ENCODE data around the gene TSPAN5.

TSPAN5 gene

GRCh38 chr4:98611677-98612317, 46.6 kb downstream of the TSPAN5 start:
- peaks cover 21% of the 10 kb centered on the region for H3K4me1 ChIP-seq (ENCODE audit: insufficient read depth, low read length, poor library complexity, severe bottlenecking)
- H3K4me3 ChIP-seq (ENCODE audit: low read length, poor library complexity, severe bottlenecking): no peak overlapping the region
- no peaks in the 10 kb centered on the region for H3K9me2 ChIP-seq (replicated peaks; ENCODE audit: low read depth, low read length)
- peak overlapping the region; percentile 17 for H3K9ac ChIP-seq (ENCODE audit: low read depth, low read length, poor library complexity, severe bottlenecking)
- peak overlapping the region; percentile 40 for H3K4me2 ChIP-seq (ENCODE audit: low read depth, low read length, poor library complexity, severe bottlenecking)
- no peaks in the 10 kb centered on the region for H4K20me1 ChIP-seq (ENCODE audit: insufficient read depth, low read length, poor library complexity, severe bottlenecking)
- no peaks in the 10 kb centered on the region for H3K27me3 ChIP-seq (ENCODE audit: insufficient read depth, low read length, poor library complexity, severe bottlenecking)
- no peaks in the 10 kb centered on the region for H3F3A ChIP-seq (ENCODE audit: low read depth)
- H2AFZ ChIP-seq (ENCODE audit: low read length): no peak overlapping the region
- H3K9me3 ChIP-seq (ENCODE audit: insufficient read depth, low read depth, low read length): no peaks in the 10 kb centered on the region
- no peaks in the 10 kb centered on the region for H3K36me3 ChIP-seq (ENCODE audit: insufficient read depth, low read length)
- no peak for TF ChIP-seq EZH2phosphoT487 (IDR thresholded peaks at IDR 0.05; ENCODE audit: borderline replicate concordance)
- no peak for TF ChIP-seq CTCF (conservative IDR thresholded peaks at IDR 0.05; ENCODE audit: low read length)
- peaks cover 77% of the 10 kb centered on the region; the same call in 1 of the 2 replicates for H3K79me2 ChIP-seq (ENCODE audit: insufficient read depth, low read length)

- no peak overlapping the region for H3K9ac ChIP-seq (ENCODE audit: low read depth, low read length, poor library complexity, severe bottlenecking)
- no peak for TF ChIP-seq EZH2phosphoT487 (IDR thresholded peaks at IDR 0.05; ENCODE audit: borderline replicate concordance)
- no peak for TF ChIP-seq CTCF (conservative IDR thresholded peaks at IDR 0.05; ENCODE audit: low read length)
- H3K4me1 ChIP-seq (ENCODE audit: insufficient read depth, low read length, poor library complexity, severe bottlenecking): peaks cover 21% of the 10 kb centered on the region
- H3K9me3 ChIP-seq (ENCODE audit: insufficient read depth, low read depth, low read length): no peaks in the 10 kb centered on the region
- H3K4me2 ChIP-seq (ENCODE audit: low read depth, low read length, poor library complexity, severe bottlenecking): no peak overlapping the region
- no peaks in the 10 kb centered on the region for H3F3A ChIP-seq (ENCODE audit: low read depth)
- H3K36me3 ChIP-seq (ENCODE audit: insufficient read depth, low read length): no peaks in the 10 kb centered on the region
- H3K79me2 ChIP-seq (ENCODE audit: insufficient read depth, low read length): peaks cover 70% of the 10 kb centered on the region; the same call in 1 of the 2 replicates
- no peak overlapping the region for H3K4me3 ChIP-seq (ENCODE audit: low read length, poor library complexity, severe bottlenecking)
- H2AFZ ChIP-seq (ENCODE audit: low read length): no peak overlapping the region
- H3K9me2 ChIP-seq (replicated peaks; ENCODE audit: low read depth, low read length): no peaks in the 10 kb centered on the region
- H3K27me3 ChIP-seq (ENCODE audit: insufficient read depth, low read length, poor library complexity, severe bottlenecking): no peaks in the 10 kb centered on the region
- no peaks in the 10 kb centered on the region for H4K20me1 ChIP-seq (ENCODE audit: insufficient read depth, low read length, poor library complexity, severe bottlenecking)
Measured at GRCh38 chr4:98610926-98611676, 47.3 kb downstream of the TSPAN5 start.

GRCh38 chr4:98610431-98610830, 48.0 kb downstream of the TSPAN5 start:
- TF ChIP-seq CTCF (conservative IDR thresholded peaks at IDR 0.05; ENCODE audit: low read length): no peak
- no peak for TF ChIP-seq EZH2phosphoT487 (IDR thresholded peaks at IDR 0.05; ENCODE audit: borderline replicate concordance)
- no peak overlapping the region for H2AFZ ChIP-seq (ENCODE audit: low read length)
- H3K4me2 ChIP-seq (ENCODE audit: low read depth, low read length, poor library complexity, severe bottlenecking): no peak overlapping the region
- no peak overlapping the region for H3K9ac ChIP-seq (ENCODE audit: low read depth, low read length, poor library complexity, severe bottlenecking)
- H3K9me2 ChIP-seq (replicated peaks; ENCODE audit: low read depth, low read length): no peaks in the 10 kb centered on the region
- no peaks in the 10 kb centered on the region for H4K20me1 ChIP-seq (ENCODE audit: insufficient read depth, low read length, poor library complexity, severe bottlenecking)
- no peaks in the 10 kb centered on the region for H3F3A ChIP-seq (ENCODE audit: low read depth)
- H3K9me3 ChIP-seq (ENCODE audit: insufficient read depth, low read depth, low read length): no peaks in the 10 kb centered on the region
- H3K79me2 ChIP-seq (ENCODE audit: insufficient read depth, low read length): peaks cover 65% of the 10 kb centered on the region; the same call in 1 of the 2 replicates
- H3K27me3 ChIP-seq (ENCODE audit: insufficient read depth, low read length, poor library complexity, severe bottlenecking): no peaks in the 10 kb centered on the region
- H3K4me3 ChIP-seq (ENCODE audit: low read length, poor library complexity, severe bottlenecking): no peak overlapping the region
- H3K4me1 ChIP-seq (ENCODE audit: insufficient read depth, low read length, poor library complexity, severe bottlenecking): peaks cover 21% of the 10 kb centered on the region
- no peaks in the 10 kb centered on the region for H3K36me3 ChIP-seq (ENCODE audit: insufficient read depth, low read length)
